Measurements from ENCODE around the gene PLCB3.
A peak's percentile ranks its signal among the peaks of the same experiment; 100 is the strongest.

The PLCB3 gene

GRCh38 chr11:64251016-64251752 is at the start of gene PLCB3:
Gene PLCB3, plus strand, starts transcription at chr11:64251530. Its CDS starts 120 bp downstream, at chr11:64251650.
- peak; percentile 80 for DNase-seq (ENCODE audit: low spot score)

GRCh38 chr11:64201543-64201942 is 49.8 kb upstream of the PLCB3 start:
- no peak for DNase-seq (ENCODE audit: low spot score)

GRCh38 chr11:64202992-64203391 is 48.3 kb upstream of the PLCB3 start:
- no peak for DNase-seq (ENCODE audit: low spot score)

- no peak for DNase-seq (ENCODE audit: low spot score)
These were observed 47.8 kb upstream of the PLCB3 start for GRCh38 chr11:64203421-64204079.

GRCh38 chr11:64204080-64204440 is 47.3 kb upstream of the PLCB3 start:
- DNase-seq (ENCODE audit: low spot score) = no peak

- DNase-seq (ENCODE audit: low spot score) = peak; percentile 80
These were observed 46.8 kb upstream of the PLCB3 start for GRCh38 chr11:64204464-64204989.

GRCh38 chr11:64206457-64207255 is 44.7 kb upstream of the PLCB3 start, which contains the start of gene FERMT3:
Gene FERMT3, plus strand, starts transcription at chr11:64206721. Its CDS starts 644 bp downstream, at chr11:64207365.
- no peak for DNase-seq (ENCODE audit: low spot score)

- no peak for DNase-seq (ENCODE audit: low spot score)
These were observed 43.9 kb upstream of the PLCB3 start for GRCh38 chr11:64207256-64208085.

- DNase-seq (ENCODE audit: low spot score) = no peak
These were observed 43.1 kb upstream of the PLCB3 start for GRCh38 chr11:64208086-64208795.

GRCh38 chr11:64208796-64209562 is 42.4 kb upstream of the PLCB3 start:
- DNase-seq (ENCODE audit: low spot score) = no peak

- no peak for DNase-seq (ENCODE audit: low spot score)
These were observed 41.8 kb upstream of the PLCB3 start for GRCh38 chr11:64209563-64209843.

GRCh38 chr11:64210301-64211020 is 40.9 kb upstream of the PLCB3 start:
- DNase-seq (ENCODE audit: low spot score) = no peak

- no peak for DNase-seq (ENCODE audit: low spot score)
These were observed 40.0 kb upstream of the PLCB3 start for GRCh38 chr11:64211181-64211872.

- DNase-seq (ENCODE audit: low spot score) = no peak
These were observed 34.5 kb upstream of the PLCB3 start for GRCh38 chr11:64216879-64217278.

GRCh38 chr11:64218628-64219353 is 32.5 kb upstream of the PLCB3 start:
- no peak for DNase-seq (ENCODE audit: low spot score)

- no peak for DNase-seq (ENCODE audit: low spot score)
These were observed 32.0 kb upstream of the PLCB3 start for GRCh38 chr11:64219354-64219684.

- no peak for DNase-seq (ENCODE audit: low spot score)
These were observed 31.6 kb upstream of the PLCB3 start for GRCh38 chr11:64219755-64220154.

GRCh38 chr11:64220271-64220670 is 31.1 kb upstream of the PLCB3 start:
- DNase-seq (ENCODE audit: low spot score) = no peak

GRCh38 chr11:64220798-64221197 is 30.5 kb upstream of the PLCB3 start:
- no peak for DNase-seq (ENCODE audit: low spot score)

Data from HuH-7.5 (cell line).